Activated naive CD8-positive, alpha-beta T cell treated with anti-CD3 and anti-CD28 coated beads for 36 hours (primary cell): ENCODE data around the gene OR51B5. TPM values are rescaled to one million over a fixed set of nuclear protein-coding genes. Genes with fewer than 3 reads are reported as not detected.
A peak's percentile ranks its signal among the peaks of the same experiment; 100 is the strongest.
"Not testable (repeated sequence)": the region's sequence is repeated elsewhere in the genome, so short reads cannot be mapped to it uniquely, and the experiment has no call there.

Source experiments
- DNase-seq: peaks from one replicate; pipeline ENCODE4 v3.0.0; 2021
- H3K27ac Mint-ChIP-seq: one replicate; pipeline ENCODE4 v1.8.0; 2022; ENCODE audit warnings: mild to moderate bottlenecking, moderate library complexity, mixed read lengths
- H3K27me3 Mint-ChIP-seq: one replicate; pipeline ENCODE4 v1.8.0; 2022; ENCODE audit warnings: mild to moderate bottlenecking, mixed read lengths
- H3K36me3 Mint-ChIP-seq: one replicate; pipeline ENCODE4 v1.8.0; 2021; ENCODE audit warnings: mild to moderate bottlenecking, mixed read lengths
- H3K4me1 Mint-ChIP-seq: one replicate; pipeline ENCODE4 v1.8.0; 2021; ENCODE audit warnings: mixed read lengths
- H3K4me3 Mint-ChIP-seq: one replicate; pipeline ENCODE4 v1.8.0; 2022; ENCODE audit warnings: mild to moderate bottlenecking, moderate library complexity, mixed read lengths
- H3K9me3 Mint-ChIP-seq: one replicate; pipeline ENCODE4 v1.8.0; 2022; ENCODE audit warnings: mixed read lengths
- total RNA-seq, 2 experiments: library from RNA; stranded (reverse); gene quantifications; one replicate each; pipeline ENCODE4 v1.2.3, GENCODE V29; 2021

OR51B5 gene, protein sequence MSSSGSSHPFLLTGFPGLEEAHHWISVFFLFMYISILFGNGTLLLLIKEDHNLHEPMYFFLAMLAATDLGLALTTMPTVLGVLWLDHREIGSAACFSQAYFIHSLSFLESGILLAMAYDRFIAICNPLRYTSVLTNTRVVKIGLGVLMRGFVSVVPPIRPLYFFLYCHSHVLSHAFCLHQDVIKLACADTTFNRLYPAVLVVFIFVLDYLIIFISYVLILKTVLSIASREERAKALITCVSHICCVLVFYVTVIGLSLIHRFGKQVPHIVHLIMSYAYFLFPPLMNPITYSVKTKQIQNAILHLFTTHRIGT
- not detected for total RNA-seq

DNA sequence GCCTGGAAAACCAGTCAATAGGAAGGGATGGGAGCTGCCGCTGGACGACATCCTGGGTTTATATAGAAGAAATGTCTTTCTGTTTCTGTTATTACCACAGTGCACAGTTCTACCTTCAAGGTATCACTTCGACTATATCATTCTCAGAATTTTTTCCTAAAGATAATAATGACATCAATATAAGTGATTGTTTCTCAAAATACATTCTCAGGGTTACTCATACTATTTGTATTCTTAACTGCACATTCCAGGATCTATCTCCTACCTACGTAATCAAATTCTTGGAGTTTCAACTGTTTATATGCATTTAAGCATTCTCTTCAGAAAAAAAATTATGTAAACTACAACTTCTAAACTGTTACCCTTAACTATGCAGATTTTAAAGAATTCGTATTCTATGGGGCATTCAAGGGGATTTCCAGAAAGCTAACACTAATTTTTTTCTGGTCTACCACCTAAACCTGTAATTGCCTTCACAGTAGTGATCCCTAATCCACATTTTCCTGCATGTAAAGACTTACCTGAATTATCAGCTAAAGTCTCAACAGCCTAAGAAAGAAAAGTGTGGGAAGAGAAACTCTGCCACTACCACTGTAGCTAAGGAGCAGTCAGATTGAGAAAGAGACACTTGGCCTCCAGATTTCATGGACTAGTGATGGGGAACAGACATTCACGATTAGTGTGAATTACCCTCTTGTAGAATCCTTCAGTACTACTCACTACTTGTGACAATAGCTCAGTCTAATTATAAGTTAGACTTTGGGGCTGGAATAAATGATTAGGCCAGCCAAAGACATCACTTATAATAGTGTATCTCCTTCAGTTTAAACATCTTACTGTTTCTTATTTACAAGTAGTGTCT, at the start of gene OR51B5:
TSS of gene OR51B5 (minus strand) at position 51 of the 862 bp plus-strand sequence. CDS start at position 51, 0 bp downstream.
- H3K27ac Mint-ChIP-seq, result no peak within 1 kb of the TSS
- H3K4me3 Mint-ChIP-seq, result no peak within 1 kb of the TSS
- no peaks in the 10 kb centered on the region for H3K9me3 Mint-ChIP-seq
- H3K36me3 Mint-ChIP-seq, result no peaks in the 10 kb centered on the region
- H3K4me1 Mint-ChIP-seq, result no peaks in the 10 kb centered on the region
- DNase-seq, result no peak
- peaks cover 17% of the 10 kb centered on the region for H3K27me3 Mint-ChIP-seq

DNA sequence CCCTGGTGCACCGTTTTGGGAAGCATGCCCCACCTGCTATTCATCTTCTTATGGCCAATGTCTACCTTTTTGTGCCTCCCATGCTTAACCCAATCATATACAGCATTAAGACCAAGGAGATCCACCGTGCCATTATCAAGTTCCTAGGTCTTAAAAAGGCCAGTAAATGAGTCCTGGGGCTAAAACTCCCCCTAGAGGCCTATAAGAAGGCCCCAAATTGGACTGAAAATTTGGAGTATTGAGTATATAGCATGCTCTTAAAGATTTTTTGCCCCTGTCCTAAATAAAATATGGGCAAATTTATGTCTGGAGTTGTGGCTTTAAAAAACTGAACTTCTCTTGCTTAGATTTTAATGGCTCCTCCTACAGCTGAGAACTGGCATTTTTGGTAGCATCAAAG, 46.9 kb upstream of the OR51B5 start:
- Mint-ChIP-seq H3K9me3 (no peaks in the 10 kb centered on the region), H3K4me3 (no peak overlapping the region), H3K27me3 (peaks cover 4% of the 10 kb centered on the region), H3K36me3 (no peaks in the 10 kb centered on the region), H3K4me1 (no peaks in the 10 kb centered on the region), H3K27ac (no peak overlapping the region)
- DNase-seq, result no peak

DNA sequence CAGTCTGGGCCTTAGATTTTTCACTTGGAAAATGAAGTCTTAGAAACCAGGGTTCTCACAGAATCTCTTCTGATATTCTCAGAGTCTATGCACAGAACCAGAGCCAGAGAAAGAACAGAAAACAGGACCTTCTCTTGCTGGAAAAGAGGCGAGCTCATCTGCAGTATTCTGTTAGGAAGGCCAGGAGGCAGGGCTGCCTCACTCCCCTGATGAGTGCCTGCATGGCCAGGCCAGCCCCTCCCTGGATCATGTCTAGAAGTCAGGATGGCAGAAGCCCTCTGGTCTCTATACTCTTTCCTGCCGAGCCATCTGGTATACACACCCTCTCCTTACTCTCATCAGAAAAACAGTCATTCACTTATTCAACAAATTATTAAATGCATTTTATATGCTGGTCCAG, 41.0 kb upstream of the OR51B5 start:
- Mint-ChIP-seq H3K4me3 (no peak overlapping the region), H3K27ac (no peak overlapping the region), H3K9me3 (no peaks in the 10 kb centered on the region), H3K27me3 (no peaks in the 10 kb centered on the region), H3K36me3 (no peaks in the 10 kb centered on the region), H3K4me1 (no peaks in the 10 kb centered on the region)
- no peak for DNase-seq

DNA sequence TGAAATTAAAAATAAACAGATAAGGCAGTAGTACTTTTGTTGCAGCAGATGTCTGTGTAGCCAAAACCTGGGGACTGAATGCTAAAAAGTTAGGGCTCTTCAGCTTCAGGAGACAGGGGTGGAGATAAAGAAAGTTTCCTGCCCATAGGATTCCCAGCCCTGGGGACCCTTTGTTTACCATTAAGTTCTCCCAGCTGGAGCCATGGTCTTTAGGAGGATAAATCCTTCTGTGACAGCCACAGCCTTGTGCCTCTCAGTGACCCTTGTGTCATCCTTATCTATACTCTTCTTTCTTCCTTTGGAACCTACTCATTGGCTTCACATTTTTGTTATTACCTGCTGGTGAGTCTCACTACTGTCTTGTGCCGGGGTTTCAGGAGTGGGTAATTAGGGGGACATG, 40.3 kb upstream of the OR51B5 start, which contains the start of gene OR51M1:
TSS of gene OR51M1 (plus strand) at position 237 of the 400 bp plus-strand sequence. CDS start 5,587 bp downstream, outside the sequence.
- H3K9me3 Mint-ChIP-seq, result no peaks in the 10 kb centered on the region
- no peaks in the 10 kb centered on the region for H3K4me1 Mint-ChIP-seq
- no peak for DNase-seq
- H3K36me3 Mint-ChIP-seq, result no peaks in the 10 kb centered on the region
- H3K27ac Mint-ChIP-seq, result no peak within 1 kb of the TSS
- H3K27me3 Mint-ChIP-seq, result no peaks in the 10 kb centered on the region
- H3K4me3 Mint-ChIP-seq, result no peak within 1 kb of the TSS

DNA sequence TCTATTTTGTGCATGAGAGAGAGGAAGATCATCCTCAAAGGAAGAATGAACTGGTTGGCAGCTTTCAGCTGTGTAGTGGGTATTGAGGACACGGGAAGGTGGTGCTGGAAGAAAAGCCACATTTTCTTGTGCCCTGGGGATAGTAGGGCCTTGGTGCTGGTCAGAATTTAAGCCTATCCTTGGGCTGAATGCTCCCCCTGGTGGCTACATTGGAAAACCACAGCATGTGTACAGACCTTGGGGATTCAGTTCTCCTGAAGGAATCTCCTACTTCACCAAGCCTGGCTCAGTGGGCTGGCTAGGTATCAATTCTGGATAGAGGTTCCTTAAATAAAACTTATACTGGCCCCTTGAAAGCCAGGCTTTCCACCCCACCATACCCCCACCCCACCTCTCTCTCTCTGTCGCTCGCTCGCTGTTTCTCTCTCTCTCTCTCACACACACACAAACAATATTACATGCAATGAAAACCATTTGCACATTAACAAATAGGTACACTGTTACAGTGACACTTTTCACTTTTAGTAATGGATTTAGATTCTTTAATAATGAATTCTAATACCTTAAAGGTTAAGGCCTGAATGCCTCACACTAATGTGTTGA, 37.5 kb upstream of the OR51B5 start:
- no peaks in the 10 kb centered on the region for H3K27me3 Mint-ChIP-seq

DNA sequence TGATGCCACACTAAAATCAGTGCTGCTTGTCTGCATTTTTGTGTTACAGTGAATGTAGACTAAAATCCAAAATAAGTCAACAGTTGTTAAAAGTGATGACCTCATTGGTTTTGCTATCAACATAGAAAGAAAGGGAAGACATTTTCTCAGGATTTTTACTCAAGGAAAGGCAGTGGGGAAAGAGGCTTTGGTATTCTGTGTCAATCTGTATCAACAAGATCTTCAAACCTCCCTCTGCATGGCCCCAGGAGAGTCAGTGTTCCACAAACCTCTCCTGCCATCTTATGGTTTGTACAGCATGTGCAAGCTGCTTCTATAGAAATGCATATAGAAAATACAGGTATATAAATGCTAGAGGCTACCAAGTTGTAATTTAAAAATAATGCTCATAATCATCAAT, 26.5 kb upstream of the OR51B5 start:
- H3K27ac Mint-ChIP-seq, result no peak overlapping the region
- H3K4me3 Mint-ChIP-seq, result no peak overlapping the region
- peaks cover 18% of the 10 kb centered on the region for H3K27me3 Mint-ChIP-seq
- H3K36me3 Mint-ChIP-seq, result no peaks in the 10 kb centered on the region
- no peaks in the 10 kb centered on the region for H3K9me3 Mint-ChIP-seq
- DNase-seq, result no peak
- H3K4me1 Mint-ChIP-seq, result no peaks in the 10 kb centered on the region

More for the DNA sequence above, 37.5 kb upstream of the OR51B5 start:
- DNase-seq, result peak; percentile 27
- Mint-ChIP-seq H3K36me3 (no peaks in the 10 kb centered on the region), H3K27ac (no peak overlapping the region), H3K4me3 (no peak overlapping the region), H3K9me3 (no peaks in the 10 kb centered on the region), H3K4me1 (no peaks in the 10 kb centered on the region)

DNA sequence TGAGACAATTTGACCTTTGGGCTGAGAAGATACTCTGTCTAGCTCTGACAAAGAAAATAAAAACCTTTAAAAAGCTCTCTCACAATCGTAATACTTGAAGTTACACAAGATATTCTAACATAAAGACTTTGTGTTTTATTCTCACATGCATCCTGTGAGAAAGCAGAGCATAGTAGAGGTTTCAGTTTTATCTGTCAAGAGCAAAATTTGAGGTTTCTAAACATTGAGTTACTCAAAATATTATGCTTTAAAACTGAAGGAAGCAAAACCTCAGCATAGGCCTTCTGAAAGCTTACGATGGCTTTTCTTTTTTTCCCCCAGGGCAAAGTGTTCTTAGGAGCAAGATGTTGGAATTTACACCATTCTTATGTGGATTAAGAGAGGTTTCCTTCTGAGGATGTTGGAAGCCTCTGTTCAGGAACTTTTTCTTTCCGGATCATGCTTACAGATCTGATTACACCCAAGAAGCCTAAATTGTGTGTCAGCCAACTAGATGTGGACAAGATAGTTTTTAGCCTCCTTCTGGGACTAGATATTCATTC, 25.2 kb upstream of the OR51B5 start:
- Mint-ChIP-seq H3K9me3 (no peaks in the 10 kb centered on the region), H3K36me3 (no peaks in the 10 kb centered on the region), H3K27ac (no peak overlapping the region), H3K27me3 (peaks cover 18% of the 10 kb centered on the region), H3K4me3 (no peak overlapping the region), H3K4me1 (no peaks in the 10 kb centered on the region)
- no peak for DNase-seq

DNA sequence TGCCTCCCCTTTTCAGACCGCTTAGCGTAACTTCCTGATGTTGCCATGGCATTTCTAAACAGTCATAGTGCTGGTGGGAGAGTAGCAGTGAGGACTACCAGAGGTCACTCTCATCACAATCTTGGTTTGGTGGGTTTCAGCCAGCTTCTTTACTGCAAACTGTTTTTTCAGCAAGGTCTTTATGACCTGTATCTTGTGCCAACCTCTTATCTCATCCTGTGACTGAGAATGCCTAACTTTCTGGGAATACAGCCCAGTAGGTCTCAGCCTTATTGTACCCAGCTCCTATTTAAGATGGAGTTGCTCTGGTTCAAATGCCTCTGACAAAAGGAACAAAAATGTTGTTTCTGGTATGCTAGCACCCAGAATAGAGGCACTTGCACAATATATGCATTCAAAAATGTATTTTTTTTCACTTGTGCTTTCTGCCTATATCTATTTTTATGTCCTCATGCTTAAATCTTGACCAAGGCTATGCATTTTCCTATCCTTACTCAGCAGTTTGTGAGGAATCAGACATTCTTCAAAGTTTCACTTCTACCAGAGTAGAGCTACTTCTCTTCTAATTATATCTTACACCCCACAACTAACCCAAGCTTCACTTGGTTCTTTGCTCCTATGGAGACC, 24.2 kb upstream of the OR51B5 start:
- H3K27me3 Mint-ChIP-seq, result peaks cover 13% of the 10 kb centered on the region

DNA sequence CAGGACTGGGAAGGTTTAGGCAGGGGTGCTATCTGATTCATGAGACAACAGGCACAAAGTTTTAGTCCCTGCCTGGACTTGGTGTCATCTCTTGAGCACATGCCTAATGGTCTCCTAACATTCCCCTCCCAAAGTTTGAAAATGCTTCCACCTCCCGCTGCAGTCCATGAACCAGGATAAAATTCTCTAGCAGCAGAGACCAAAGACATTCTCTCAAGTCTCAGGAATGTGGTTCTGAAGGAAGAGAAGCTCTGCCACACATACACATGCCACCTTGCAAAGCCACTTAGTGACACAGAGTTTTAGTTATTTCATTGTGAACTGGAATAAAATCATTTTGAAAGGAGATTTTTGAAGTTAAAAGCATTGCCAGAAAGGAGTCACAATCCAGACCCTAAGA, 23.5 kb upstream of the OR51B5 start:
- no peaks in the 10 kb centered on the region for H3K9me3 Mint-ChIP-seq
- H3K36me3 Mint-ChIP-seq, result no peaks in the 10 kb centered on the region
- no peaks in the 10 kb centered on the region for H3K4me1 Mint-ChIP-seq
- no peak overlapping the region for H3K4me3 Mint-ChIP-seq
- H3K27ac Mint-ChIP-seq, result no peak overlapping the region
- DNase-seq, result no peak
- H3K27me3 Mint-ChIP-seq, result peaks cover 10% of the 10 kb centered on the region

More for the DNA sequence above, 24.2 kb upstream of the OR51B5 start:
- H3K36me3 Mint-ChIP-seq, result no peaks in the 10 kb centered on the region
- no peaks in the 10 kb centered on the region for H3K4me1 Mint-ChIP-seq
- no peak overlapping the region for H3K27ac Mint-ChIP-seq
- H3K9me3 Mint-ChIP-seq, result no peaks in the 10 kb centered on the region
- no peak overlapping the region for H3K4me3 Mint-ChIP-seq
- DNase-seq, result no peak

DNA sequence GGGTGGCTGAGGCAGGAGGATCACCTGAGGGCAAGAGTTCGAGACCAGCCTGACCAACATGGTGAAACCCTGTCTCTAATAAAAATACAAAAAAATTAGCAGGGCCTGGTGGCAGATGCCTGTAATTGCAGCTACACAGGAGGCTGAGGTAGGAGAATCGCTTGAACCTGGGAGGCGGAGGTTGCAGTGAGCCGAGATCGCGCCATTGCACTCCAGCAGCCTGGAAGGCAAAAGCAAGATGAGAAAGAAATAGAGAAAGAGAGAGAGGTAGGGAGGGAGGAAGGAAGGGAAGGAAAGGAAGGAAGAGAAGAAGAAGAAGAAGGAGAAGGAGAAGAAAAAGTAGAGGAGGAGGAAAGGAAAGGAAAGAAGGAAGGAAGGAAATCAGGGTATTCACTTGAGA, 23.0 kb upstream of the OR51B5 start:
- not testable (repeated sequence) for H3K4me1 Mint-ChIP-seq, H3K36me3 Mint-ChIP-seq, H3K27ac Mint-ChIP-seq, H3K4me3 Mint-ChIP-seq, H3K27me3 Mint-ChIP-seq, DNase-seq, H3K9me3 Mint-ChIP-seq

DNA sequence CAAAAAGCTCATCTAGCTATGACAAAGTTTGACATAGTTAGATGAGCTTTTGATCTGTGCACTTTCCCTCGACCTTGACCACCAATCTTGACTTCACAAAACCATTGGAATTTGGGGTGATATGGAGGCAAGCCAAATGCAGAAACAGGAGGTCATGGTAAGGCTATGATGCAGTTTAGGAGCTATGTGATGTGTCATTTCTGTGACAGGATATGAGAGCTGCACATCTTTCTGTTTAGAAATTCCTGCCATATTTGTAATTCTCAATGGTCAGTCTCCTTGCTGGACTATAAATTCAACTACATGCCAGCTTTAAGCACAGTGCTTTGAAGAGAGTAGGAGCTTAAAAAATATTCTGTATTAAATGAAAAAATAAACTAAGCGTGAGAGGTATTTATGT, 20.9 kb upstream of the OR51B5 start:
- Mint-ChIP-seq H3K36me3 (no peaks in the 10 kb centered on the region), H3K4me1 (no peaks in the 10 kb centered on the region), H3K9me3 (peaks cover 3% of the 10 kb centered on the region), H3K4me3 (no peak overlapping the region), H3K27me3 (peaks cover 8% of the 10 kb centered on the region), H3K27ac (no peak overlapping the region)
- DNase-seq, result no peak

DNA sequence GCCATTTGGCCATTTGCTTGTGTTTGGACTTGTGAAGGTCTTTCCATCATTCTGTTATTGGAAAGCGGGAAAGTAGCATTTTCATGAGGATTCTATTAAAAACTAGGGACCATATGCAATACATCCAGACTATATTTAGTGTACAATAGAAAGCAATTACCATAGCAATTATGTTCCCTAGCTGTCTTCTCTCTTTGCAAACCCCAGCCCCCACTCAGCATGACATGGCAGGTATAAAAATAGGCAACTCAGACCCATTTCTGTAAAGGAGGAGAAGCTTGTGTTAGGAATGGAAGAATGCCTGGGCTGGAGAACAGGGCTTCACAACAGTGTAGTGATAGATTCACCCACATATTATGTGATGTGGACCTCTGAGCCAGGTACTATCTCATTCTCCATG, 20.4 kb upstream of the OR51B5 start:
- H3K4me3 Mint-ChIP-seq, result no peak overlapping the region

DNA sequence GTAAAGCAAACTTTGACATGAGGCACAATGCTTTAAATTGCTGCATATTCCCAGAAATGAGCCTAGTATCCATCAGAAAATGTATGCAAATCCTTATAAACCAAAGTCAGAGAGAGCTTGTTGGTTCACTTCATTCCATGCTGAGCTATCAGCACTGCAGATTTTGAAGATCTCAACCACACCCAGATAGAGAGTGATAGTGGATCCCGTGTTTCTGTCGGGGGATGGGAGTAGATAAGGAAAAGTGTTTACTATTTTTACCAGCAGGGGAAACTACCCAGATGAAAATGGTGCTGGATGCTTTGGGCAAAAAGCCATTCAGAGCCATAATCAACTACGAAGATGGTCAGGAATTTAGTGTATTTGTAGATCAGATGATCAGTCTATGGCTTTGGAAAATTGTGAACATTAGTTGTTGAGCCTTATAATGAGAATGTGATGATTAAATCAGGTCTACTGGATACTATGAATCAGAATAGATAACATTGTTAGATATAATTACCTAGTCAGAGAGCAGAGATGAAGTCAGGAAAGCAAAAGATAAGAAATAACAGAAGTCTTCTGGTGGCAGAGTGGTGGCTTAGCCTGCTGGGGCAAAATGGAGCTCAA, 18.8 kb upstream of the OR51B5 start:
- no peak for DNase-seq
- H3K36me3 Mint-ChIP-seq, result no peaks in the 10 kb centered on the region
- H3K27ac Mint-ChIP-seq, result no peak overlapping the region

More for the DNA sequence above, 20.4 kb upstream of the OR51B5 start:
- DNase-seq, result no peak
- Mint-ChIP-seq H3K27ac (no peak overlapping the region), H3K27me3 (peaks cover 8% of the 10 kb centered on the region), H3K4me1 (no peaks in the 10 kb centered on the region), H3K9me3 (peaks cover 3% of the 10 kb centered on the region), H3K36me3 (no peaks in the 10 kb centered on the region)

DNA sequence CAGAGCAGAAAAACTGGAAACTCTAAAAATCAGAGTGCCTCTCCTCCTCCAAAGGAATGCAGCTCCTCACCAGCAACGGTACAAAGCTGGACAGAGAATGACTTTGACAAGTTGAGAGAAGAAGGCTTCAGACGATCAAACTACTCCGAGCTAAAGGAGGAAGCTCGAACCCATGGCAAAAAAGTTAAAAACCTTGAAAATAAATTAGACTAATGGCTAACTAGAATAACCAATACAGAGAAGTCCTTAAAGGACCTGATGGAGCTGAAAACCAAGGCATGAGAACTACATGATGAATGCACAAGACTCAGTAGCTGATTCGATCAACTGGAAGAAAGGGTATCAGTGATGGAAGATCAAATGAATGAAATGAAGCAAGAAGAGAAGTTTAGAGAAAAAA, 12.7 kb upstream of the OR51B5 start:
- not testable (repeated sequence) for H3K9me3 Mint-ChIP-seq, H3K4me1 Mint-ChIP-seq, DNase-seq, H3K36me3 Mint-ChIP-seq, H3K27me3 Mint-ChIP-seq, H3K4me3 Mint-ChIP-seq, H3K27ac Mint-ChIP-seq

More for the DNA sequence above, 18.8 kb upstream of the OR51B5 start:
- Mint-ChIP-seq H3K4me3 (no peak overlapping the region), H3K9me3 (peaks cover 4% of the 10 kb centered on the region), H3K4me1 (no peaks in the 10 kb centered on the region), H3K27me3 (peaks cover 8% of the 10 kb centered on the region)
